CD4-positive, alpha-beta T cell treated with Interleukin-6 at 100 ng/mL for 8 hours (primary cell): ENCODE data around the gene AKAP6.

ENCODE experiments used
- DNase-seq: peaks from one replicate; pipeline ENCODE4 v3.0.0-alpha.2; 2020; ENCODE audit warnings: mixed read lengths, low spot score

The AKAP6 gene

DNA sequence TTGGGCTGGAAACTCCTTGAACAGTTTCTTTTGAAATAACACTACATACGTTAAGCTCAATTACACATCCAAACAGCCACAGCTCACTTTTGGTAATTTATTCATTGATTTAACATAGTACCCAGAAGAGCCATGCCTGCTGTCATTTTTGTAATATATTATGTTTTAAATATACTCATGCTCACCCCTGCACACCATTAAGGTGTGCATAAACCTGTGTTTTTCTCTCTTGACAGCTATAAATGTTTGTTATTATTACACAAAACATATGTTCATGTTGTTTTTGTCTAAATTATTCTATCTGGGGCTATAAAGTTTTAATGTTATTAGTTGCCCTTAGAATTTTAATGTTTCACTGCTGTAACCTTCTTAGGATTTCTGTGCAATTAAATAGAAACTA, 296.1 kb downstream of the AKAP6 start:
- DNase-seq: no peak

DNA sequence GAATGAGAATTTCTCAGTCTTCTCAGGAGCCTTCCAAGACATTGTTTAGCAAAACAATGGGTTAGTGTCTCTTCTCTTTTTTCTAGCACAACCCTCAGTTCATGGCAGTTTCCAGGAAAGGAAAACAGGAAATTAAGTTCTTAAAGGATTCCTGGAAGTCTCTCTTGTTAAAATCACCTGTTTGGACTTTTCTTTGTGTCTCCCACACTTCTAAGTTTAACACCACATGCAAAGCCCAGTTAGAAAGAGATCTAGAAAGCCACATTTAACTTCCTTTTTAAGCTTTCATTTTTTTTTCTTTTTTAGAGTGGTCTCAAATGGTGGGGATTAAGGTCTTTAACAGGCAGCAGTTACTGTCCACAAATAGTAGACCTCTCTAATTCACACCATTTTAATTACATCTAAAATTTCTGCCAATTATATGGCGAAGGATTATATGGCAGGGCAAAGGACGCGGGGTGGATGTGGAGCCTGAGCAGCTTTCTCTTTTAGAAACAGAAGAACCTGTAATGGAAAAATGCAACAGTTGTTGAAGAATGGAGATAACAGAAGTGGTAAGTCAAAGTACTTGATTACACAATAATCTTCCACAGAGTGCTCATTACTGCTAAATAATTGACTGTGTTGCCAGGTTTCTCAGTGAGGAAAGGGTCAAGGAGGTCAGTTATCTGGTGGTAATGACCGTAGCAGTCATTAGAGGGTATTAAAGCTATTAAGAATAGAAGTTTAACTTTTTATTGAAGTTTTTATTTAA, 298.6 kb downstream of the AKAP6 start:
- DNase-seq: no peak

DNA sequence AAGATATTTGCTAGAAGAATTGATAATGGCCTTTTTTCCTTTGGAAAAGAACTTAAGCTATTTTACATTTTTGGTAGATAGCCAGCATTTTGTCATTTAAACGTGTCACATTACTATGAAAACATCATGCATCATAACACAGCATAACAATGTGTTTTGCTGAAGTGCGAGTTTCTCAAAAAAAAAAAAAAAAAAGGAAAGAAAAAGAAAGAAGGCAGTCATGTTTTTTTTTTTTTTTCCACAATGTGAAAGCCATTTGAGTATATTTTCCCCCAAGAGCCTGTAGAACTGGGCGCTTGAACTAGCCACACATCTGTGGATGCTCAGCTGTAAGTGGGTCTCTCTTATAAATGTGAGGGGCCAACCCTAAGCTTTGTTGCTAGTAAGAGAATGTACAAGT, 300.1 kb downstream of the AKAP6 start:
- DNase-seq: no peak

- DNase-seq: no peak
Measured at GRCh38 chr14:32630701-32631100, 301.6 kb downstream of the AKAP6 start.

GRCh38 chr14:32633224-32633859, 304.2 kb downstream of the AKAP6 start:
- no peak for DNase-seq

GRCh38 chr14:32633930-32634329, 304.8 kb downstream of the AKAP6 start:
- DNase-seq: no peak

GRCh38 chr14:32635061-32635719, 306.1 kb downstream of the AKAP6 start:
- DNase-seq: no peak

DNA sequence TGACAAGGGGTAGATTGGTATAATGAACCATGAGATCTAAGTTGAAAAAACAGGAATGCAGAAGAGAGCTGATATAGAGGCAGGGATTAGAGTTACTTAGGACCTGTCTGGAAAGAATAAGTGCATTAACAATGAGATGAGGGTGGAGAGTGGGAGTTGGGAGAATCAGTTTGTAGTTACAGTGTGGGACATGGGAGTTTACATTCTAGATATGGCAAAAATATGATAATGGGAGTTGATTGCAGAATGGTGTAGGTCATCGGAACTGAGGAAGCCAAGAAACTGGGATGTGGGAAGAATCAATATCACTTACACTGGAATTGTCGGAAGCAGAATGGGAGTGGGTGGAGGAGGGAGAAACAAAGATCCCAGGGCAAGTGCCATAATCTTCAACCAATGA, 308.5 kb downstream of the AKAP6 start:
- no peak for DNase-seq

- DNase-seq: no peak
Measured at GRCh38 chr14:32639208-32639607, 310.1 kb downstream of the AKAP6 start.

GRCh38 chr14:32645551-32645950, 316.5 kb downstream of the AKAP6 start:
- no peak for DNase-seq

- no peak for DNase-seq
Measured at GRCh38 chr14:32648434-32648833, 319.3 kb downstream of the AKAP6 start.

- DNase-seq: no peak
Measured at GRCh38 chr14:32650030-32650429, 320.9 kb downstream of the AKAP6 start.

GRCh38 chr14:32650665-32651064, 321.6 kb downstream of the AKAP6 start:
- DNase-seq: no peak

DNA sequence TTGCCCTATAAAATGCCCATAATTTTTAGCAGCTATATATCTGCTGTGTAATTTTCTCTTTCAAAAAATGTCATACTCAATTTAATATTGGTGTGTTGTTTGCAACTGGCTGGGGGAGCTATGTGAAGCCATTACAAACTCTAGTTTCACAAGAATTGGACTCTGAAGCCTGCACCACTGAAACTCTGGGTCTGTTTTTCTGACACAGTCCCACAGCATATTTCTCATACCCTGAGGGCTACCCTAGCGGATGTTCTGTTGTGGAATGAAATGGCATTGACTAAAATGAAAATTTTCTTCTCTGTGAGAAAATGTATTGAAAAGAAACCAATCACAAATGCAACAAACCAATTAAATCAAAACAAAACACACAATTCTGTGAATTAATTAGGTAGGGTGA, 325.0 kb downstream of the AKAP6 start:
- DNase-seq: no peak

DNA sequence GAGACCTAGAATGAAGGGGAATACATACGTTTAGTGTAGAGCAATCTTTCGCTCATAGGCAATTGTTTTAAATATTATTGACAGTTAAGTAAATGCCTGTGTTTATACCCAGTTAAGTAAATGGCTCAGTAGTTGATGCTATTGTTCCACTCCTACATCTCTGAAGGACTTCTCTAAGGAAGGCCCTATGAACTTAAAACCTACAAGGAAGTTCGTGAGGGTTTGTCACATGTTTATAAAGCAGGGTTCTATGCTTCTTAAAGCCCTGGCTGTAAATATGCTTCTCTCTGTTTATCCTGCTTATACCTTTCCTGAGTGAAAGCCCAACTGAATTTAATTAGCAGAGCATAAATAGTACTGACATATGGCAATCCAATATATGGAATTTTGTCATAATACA, 327.5 kb downstream of the AKAP6 start:
- DNase-seq: no peak

GRCh38 chr14:32657081-32657480, 328.0 kb downstream of the AKAP6 start:
- DNase-seq: no peak

GRCh38 chr14:32661216-32661615, 332.1 kb downstream of the AKAP6 start:
- DNase-seq: no peak

GRCh38 chr14:32662211-32662610, 333.1 kb downstream of the AKAP6 start:
- no peak for DNase-seq

GRCh38 chr14:32666308-32666707, 337.2 kb downstream of the AKAP6 start:
- DNase-seq: no peak

- DNase-seq: no peak
Measured at GRCh38 chr14:32667287-32667686, 338.2 kb downstream of the AKAP6 start.

DNA sequence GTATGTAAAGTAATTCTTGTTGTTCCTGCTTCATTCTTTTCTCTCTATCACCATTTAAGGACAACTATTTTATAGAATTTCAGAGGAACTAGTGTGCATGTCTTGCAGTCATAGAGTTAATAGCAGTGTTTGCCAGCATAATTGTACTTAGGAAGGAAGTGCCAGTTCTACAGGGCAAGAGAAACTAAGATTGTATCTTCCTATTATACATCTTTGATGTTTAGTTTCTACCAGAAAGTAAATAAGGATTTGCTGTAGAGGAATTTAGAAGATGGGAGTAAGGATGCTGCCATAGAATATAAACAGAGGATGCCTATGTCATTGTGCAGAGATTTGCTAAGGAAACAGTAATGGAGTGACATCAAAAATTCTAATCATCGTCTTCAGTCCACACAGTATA, 338.7 kb downstream of the AKAP6 start:
- no peak for DNase-seq

DNA sequence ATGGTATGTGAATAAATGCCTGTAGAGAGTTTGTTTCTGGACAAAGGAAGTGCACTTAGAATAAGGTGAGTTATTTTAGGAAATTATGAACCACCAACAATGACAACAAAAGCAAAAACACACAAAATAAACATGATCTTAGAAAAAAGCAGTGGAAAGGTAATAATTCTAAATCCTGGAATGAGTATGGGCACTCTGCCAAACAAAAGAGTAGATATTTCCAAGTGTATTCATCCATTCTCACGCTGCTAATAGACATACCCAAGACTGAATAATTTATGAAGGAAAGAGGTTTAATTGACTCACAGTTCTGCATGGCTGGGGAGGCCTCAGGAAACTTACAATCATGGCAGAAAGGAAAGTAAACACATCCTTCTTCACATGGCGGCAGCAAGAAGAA, 340.3 kb downstream of the AKAP6 start:
- no peak for DNase-seq

DNA sequence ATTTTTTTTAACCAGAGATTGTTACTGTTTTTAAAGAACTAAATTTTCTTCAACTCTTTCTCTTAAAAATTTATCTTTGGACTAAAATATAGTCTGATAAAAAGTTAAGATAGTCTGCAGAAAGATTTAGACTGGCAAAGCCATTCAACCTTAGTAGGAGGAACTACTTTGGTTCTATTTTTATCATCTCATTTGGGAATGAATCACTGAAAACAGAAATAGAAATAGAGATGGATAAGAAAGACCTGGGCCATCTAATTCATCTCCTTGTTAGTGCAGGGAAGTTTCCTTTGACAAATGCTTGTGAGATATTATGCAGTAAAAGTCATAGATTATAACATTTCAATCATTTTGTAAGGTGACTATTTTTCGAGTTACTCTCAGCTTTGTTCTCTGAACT, 346.3 kb downstream of the AKAP6 start:
- DNase-seq: no peak
